Hepatocyte (in vitro differentiated cells): ENCODE results near the gene WNT1. TPM values are rescaled to one million over a fixed set of nuclear protein-coding genes. Genes with fewer than 3 reads are reported as not detected.
A peak's percentile ranks its signal among the peaks of the same experiment; 100 is the strongest.

Source experiments
- DNase-seq: peaks from one replicate; pipeline ENCODE4 v3.0.0-alpha.2; 2016; ENCODE audit warnings: low spot score
- H2AFZ ChIP-seq: fragments of 200-600 bp; sonication (generic); 2 replicates; pipeline ENCODE4 v1.6.0; 2016; ENCODE audit warnings: antibody characterized with exemption, mild to moderate bottlenecking
- H3K27ac ChIP-seq: fragments of 200-600 bp; sonication (generic); 2 replicates; pipeline ENCODE4 v1.5.1; 2016; ENCODE audit warnings: mild to moderate bottlenecking
- H3K27me3 ChIP-seq: fragments of 200-600 bp; sonication (generic); 2 replicates; pipeline ENCODE4 v1.6.1; 2016
- H3K36me3 ChIP-seq: fragments of 200-600 bp; sonication (generic); replicated peaks from 2 replicates; pipeline ENCODE4 v1.5.1; 2016; ENCODE audit warnings: low read depth; ENCODE audit not compliant: insufficient read depth
- H3K4me1 ChIP-seq: fragments of 200-600 bp; sonication (generic); 2 replicates; pipeline ENCODE4 v1.5.1; 2016; ENCODE audit warnings: mild to moderate bottlenecking, moderate library complexity; ENCODE audit not compliant: insufficient read depth
- H3K4me2 ChIP-seq: fragments of 200-600 bp; sonication (generic); 2 replicates; pipeline ENCODE4 v1.6.0; 2016
- H3K4me3 ChIP-seq: fragments of 200-600 bp; sonication (generic); 2 replicates; pipeline ENCODE4 v1.5.1; 2016; ENCODE audit warnings: mild to moderate bottlenecking
- H3K79me2 ChIP-seq: fragments of 200-600 bp; sonication (generic); 2 replicates; pipeline ENCODE4 v1.6.0; 2017; ENCODE audit warnings: mild to moderate bottlenecking
- H3K9me2 ChIP-seq: fragments of 200-600 bp; sonication (generic); replicated peaks from 2 replicates; pipeline ENCODE4 v1.6.0; 2017; ENCODE audit warnings: mild to moderate bottlenecking; ENCODE audit not compliant: insufficient read depth
- H3K9me3 ChIP-seq: fragments of 200-600 bp; sonication (generic); 2 replicates; pipeline ENCODE4 v1.5.1; 2016; ENCODE audit warnings: low read depth, mild to moderate bottlenecking
- H4K20me1 ChIP-seq: fragments of 200-600 bp; sonication (generic); 2 replicates; pipeline ENCODE4 v1.6.0; 2016; ENCODE audit warnings: mild to moderate bottlenecking; ENCODE audit not compliant: insufficient read depth, poor library complexity, severe bottlenecking
- CTCF ChIP-seq: fragments of 200-600 bp; sonication (generic); IDR thresholded peaks from 2 replicates; pipeline ENCODE4 v1.5.1; 2016; ENCODE audit warnings: antibody characterized with exemption, mild to moderate bottlenecking; ENCODE audit not compliant: poor library complexity
- EZH2 ChIP-seq: fragments of 200-600 bp; sonication (generic); IDR thresholded peaks from 2 replicates; pipeline ENCODE4 v1.6.1; 2016; ENCODE audit warnings: antibody characterized with exemption, mild to moderate bottlenecking, borderline replicate concordance
- EZH2phosphoT487 ChIP-seq: fragments of 200-600 bp; sonication (generic); IDR thresholded peaks from one replicate; pipeline ENCODE4 v1.6.1; 2018; ENCODE audit warnings: antibody characterized with exemption, mild to moderate bottlenecking, low read depth, moderate library complexity; ENCODE audit not compliant: unreplicated experiment, severe bottlenecking
- WGBS: methylation state at CpG from one replicate; pipeline ENCODE4 v1.1.6; 2016; ENCODE audit warnings: low lambda C conversion rate; ENCODE audit errors: missing lambda C conversion rate; 5-methylcytosine and 5-hydroxymethylcytosine counted together
- polyA plus RNA-seq: library from polyadenylated mRNA; unstranded; fragments of >200 nt; fragmentation: Nextera tagmentation; extraction: Ambion mirVana; gene quantifications from 2 replicates; pipeline ENCODE4 v1.2.1, GENCODE V29; 2016
- total RNA-seq: library from RNA; depleted of rRNA; stranded (reverse); fragments of >200 nt; gene quantifications from 2 replicates; pipeline ENCODE4 v1.2.3, GENCODE V29; 2014

The WNT1 gene
- total RNA-seq (not detected in 2 replicates), polyA plus RNA-seq (not detected in 2 replicates)

- Histone ChIP-seq H3K79me2 (no peaks in the 10 kb centered on the region), H4K20me1 (no peaks in the 10 kb centered on the region), H3K9me2 (no peaks in the 10 kb centered on the region), H3K36me3 (no peaks in the 10 kb centered on the region), H3K4me1 (peaks cover 39% of the 10 kb centered on the region), H3K27ac (no peak within 1 kb of the TSS), H3K27me3 (peaks cover 97% of the 10 kb centered on the region), H3K9me3 (no peaks in the 10 kb centered on the region), H3K4me3 (no peak within 1 kb of the TSS), H2AFZ (no peak within 1 kb of the TSS), H3K4me2 (peak within 1 kb of the TSS; percentile 82)
- no peak for DNase-seq
- WGBS = 7% methylated on average over 19 of the region's 45 CpGs
- peak; percentile 91 for TF ChIP-seq EZH2
- TF ChIP-seq EZH2phosphoT487 = no peak
- no peak for TF ChIP-seq CTCF
These were observed at the start of gene WNT1 for GRCh38 chr12:48978291-48978740. WNT1 (plus strand) TSS chr12:48978322; CDS start chr12:48978651, 329 bp downstream.

GRCh38 chr12:48929551-48929950 lies 48.6 kb upstream of the WNT1 start:
- no peak overlapping the region for H3K27ac ChIP-seq
- TF ChIP-seq EZH2phosphoT487 = no peak
- no peak for TF ChIP-seq EZH2
- TF ChIP-seq CTCF = no peak
- H4K20me1 ChIP-seq = no peaks in the 10 kb centered on the region
- H3K36me3 ChIP-seq = no peaks in the 10 kb centered on the region
- no peaks in the 10 kb centered on the region for H3K79me2 ChIP-seq
- 96% methylated on average over 1 of the region's 1 CpG for WGBS
- no peak overlapping the region for H3K4me2 ChIP-seq
- no peak for DNase-seq
- no peaks in the 10 kb centered on the region for H3K9me2 ChIP-seq
- no peak overlapping the region for H2AFZ ChIP-seq
- no peaks in the 10 kb centered on the region for H3K27me3 ChIP-seq
- no peaks in the 10 kb centered on the region for H3K9me3 ChIP-seq
- no peak overlapping the region for H3K4me3 ChIP-seq
- no peaks in the 10 kb centered on the region for H3K4me1 ChIP-seq

GRCh38 chr12:48930475-48930874 lies 47.6 kb upstream of the WNT1 start:
- H3K27me3 ChIP-seq = no peaks in the 10 kb centered on the region
- TF ChIP-seq CTCF (no peak), EZH2 (no peak), EZH2phosphoT487 (no peak)
- H3K9me2 ChIP-seq = no peaks in the 10 kb centered on the region
- no peak overlapping the region for H3K4me2 ChIP-seq
- no peaks in the 10 kb centered on the region for H3K79me2 ChIP-seq
- H3K9me3 ChIP-seq = no peaks in the 10 kb centered on the region
- H4K20me1 ChIP-seq = no peaks in the 10 kb centered on the region
- H3K27ac ChIP-seq = no peak overlapping the region
- no peak for DNase-seq
- H3K36me3 ChIP-seq = no peaks in the 10 kb centered on the region
- WGBS = 85% methylated on average over 4 of the region's 4 CpGs
- H2AFZ ChIP-seq = no peak overlapping the region
- no peaks in the 10 kb centered on the region for H3K4me1 ChIP-seq
- H3K4me3 ChIP-seq = no peak overlapping the region

GRCh38 chr12:48932878-48933277 lies 45.2 kb upstream of the WNT1 start:
- DNase-seq = no peak
- TF ChIP-seq EZH2 (no peak), EZH2phosphoT487 (no peak), CTCF (no peak)
- H3K36me3 ChIP-seq = no peaks in the 10 kb centered on the region
- H3K4me2 ChIP-seq = no peak overlapping the region
- H3K4me1 ChIP-seq = no peaks in the 10 kb centered on the region
- no peaks in the 10 kb centered on the region for H3K9me3 ChIP-seq
- H3K27me3 ChIP-seq = no peaks in the 10 kb centered on the region
- no peaks in the 10 kb centered on the region for H3K79me2 ChIP-seq
- H3K4me3 ChIP-seq = no peak overlapping the region
- no peak overlapping the region for H3K27ac ChIP-seq
- no peak overlapping the region for H2AFZ ChIP-seq
- no peaks in the 10 kb centered on the region for H4K20me1 ChIP-seq
- 65% methylated on average over 2 of the region's 2 CpGs for WGBS
- no peaks in the 10 kb centered on the region for H3K9me2 ChIP-seq
